MM.1S (cell line): ENCODE measurements around the gene RAB43.

Source experiments
- DNase-seq: peaks from one replicate; pipeline ENCODE4 v3.0.0-alpha.2; 2015
- H2AFZ ChIP-seq: fragments of 300-600 bp; sonication (generic); 2 replicates; pipeline ENCODE4 v1.6.0; 2016; ENCODE audit warnings: antibody characterized with exemption, low read length
- H3F3A ChIP-seq: fragments of 300-600 bp; sonication (generic); 2 replicates; pipeline ENCODE4 v1.6.1; 2016; ENCODE audit warnings: mild to moderate bottlenecking, antibody characterized with exemption, low read length, moderate library complexity, mixed read lengths; ENCODE audit not compliant: insufficient read depth
- H3K27ac ChIP-seq: fragments of 300-600 bp; sonication (generic); 2 replicates; pipeline ENCODE4 v1.5.1; 2016; ENCODE audit warnings: mild to moderate bottlenecking, low read length
- H3K27me3 ChIP-seq: fragments of 300-600 bp; sonication (generic); replicated peaks from 2 replicates; pipeline ENCODE4 v1.6.0; 2016; ENCODE audit warnings: low read length; ENCODE audit not compliant: insufficient read depth
- H3K36me3 ChIP-seq: fragments of 300-600 bp; sonication (generic); replicated peaks from 2 replicates; pipeline ENCODE4 v1.6.1; 2016; ENCODE audit warnings: mild to moderate bottlenecking, low read length, mixed read lengths; ENCODE audit not compliant: insufficient read depth
- H3K4me1 ChIP-seq: fragments of 300-600 bp; sonication (generic); 2 replicates; pipeline ENCODE4 v1.6.1; 2016; ENCODE audit warnings: low read length, mixed read lengths
- H3K4me2 ChIP-seq: fragments of 300-600 bp; sonication (generic); 2 replicates; pipeline ENCODE4 v1.6.0; 2016; ENCODE audit warnings: low read depth, low read length
- H3K4me3 ChIP-seq: fragments of 300-600 bp; sonication (generic); 2 replicates; pipeline ENCODE4 v1.5.1; 2016; ENCODE audit warnings: low read length, mixed read lengths
- H3K79me2 ChIP-seq: fragments of 300-600 bp; sonication (generic); 2 replicates; pipeline ENCODE4 v1.6.1; 2016; ENCODE audit warnings: mixed run types, low read length, mixed read lengths
- H3K9ac ChIP-seq: fragments of 300-600 bp; sonication (generic); 2 replicates; pipeline ENCODE4 v1.6.1; 2016; ENCODE audit warnings: low read length, mixed read lengths
- H3K9me2 ChIP-seq: fragments of 300-600 bp; sonication (generic); replicated peaks from 2 replicates; pipeline ENCODE4 v1.6.1; 2016; ENCODE audit warnings: mild to moderate bottlenecking, low read length, mixed read lengths; ENCODE audit not compliant: insufficient read depth
- H3K9me3 ChIP-seq: fragments of 300-600 bp; sonication (generic); replicated peaks from 2 replicates; pipeline ENCODE4 v1.6.1; 2016; ENCODE audit warnings: mild to moderate bottlenecking, low read length, mixed read lengths; ENCODE audit not compliant: insufficient read depth
- H4K20me1 ChIP-seq: fragments of 300-600 bp; sonication (generic); 2 replicates; pipeline ENCODE4 v1.6.1; 2016; ENCODE audit warnings: mild to moderate bottlenecking, low read length, moderate library complexity, mixed read lengths; ENCODE audit not compliant: insufficient read depth
- CTCF ChIP-seq: fragments of 300-600 bp; sonication (generic); IDR thresholded peaks from 2 replicates; pipeline ENCODE4 v1.5.1; 2016; ENCODE audit warnings: antibody characterized with exemption, low read length, mixed read lengths
- EZH2 ChIP-seq: fragments of 300-600 bp; sonication (generic); optimal IDR thresholded peaks from 2 replicates; pipeline ENCODE3; 2017; ENCODE audit warnings: low read depth, mild to moderate bottlenecking, antibody characterized with exemption, low read length, mixed read lengths
- EZH2phosphoT487 ChIP-seq: fragments of 300-600 bp; sonication (generic); IDR thresholded peaks from 2 replicates; pipeline ENCODE4 v1.6.1; 2018; ENCODE audit warnings: antibody characterized with exemption, low read length

RAB43 gene

GRCh38 chr3:129063841-129064482, 57.6 kb downstream of the RAB43 start:
- no peaks in the 10 kb centered on the region for H4K20me1 ChIP-seq
- TF ChIP-seq EZH2phosphoT487 (no peak), EZH2 (no peak), CTCF (no peak)
- no peaks in the 10 kb centered on the region for H3K9me2 ChIP-seq
- peaks cover 7% of the 10 kb centered on the region; the same call in 1 of the 2 replicates for H3F3A ChIP-seq
- no peak for DNase-seq
- H3K79me2 ChIP-seq = no peaks in the 10 kb centered on the region
- H3K4me1 ChIP-seq = peaks cover 12% of the 10 kb centered on the region
- no peak overlapping the region for H3K4me3 ChIP-seq
- no peaks in the 10 kb centered on the region for H3K27me3 ChIP-seq
- H3K4me2 ChIP-seq = no peak overlapping the region
- H3K9me3 ChIP-seq = no peaks in the 10 kb centered on the region
- no peak overlapping the region for H3K27ac ChIP-seq
- H3K36me3 ChIP-seq = no peaks in the 10 kb centered on the region
- no peak overlapping the region for H2AFZ ChIP-seq
- no peak overlapping the region for H3K9ac ChIP-seq

- no peak overlapping the region for H3K27ac ChIP-seq
- no peaks in the 10 kb centered on the region for H3K9me2 ChIP-seq
- no peak for DNase-seq
- no peak overlapping the region for H2AFZ ChIP-seq
- H3K79me2 ChIP-seq = no peaks in the 10 kb centered on the region
- no peak overlapping the region for H3K4me3 ChIP-seq
- H3K36me3 ChIP-seq = no peaks in the 10 kb centered on the region
- TF ChIP-seq CTCF (no peak), EZH2 (no peak), EZH2phosphoT487 (no peak)
- no peak overlapping the region for H3K9ac ChIP-seq
- no peaks in the 10 kb centered on the region for H4K20me1 ChIP-seq
- H3K4me2 ChIP-seq = no peak overlapping the region
- H3F3A ChIP-seq = peaks cover 9% of the 10 kb centered on the region
- H3K9me3 ChIP-seq = no peaks in the 10 kb centered on the region
- H3K4me1 ChIP-seq = peaks cover 18% of the 10 kb centered on the region
- no peaks in the 10 kb centered on the region for H3K27me3 ChIP-seq
These were observed 58.4 kb downstream of the RAB43 start for GRCh38 chr3:129063091-129063640.

GRCh38 chr3:129061888-129062834, 59.4 kb downstream of the RAB43 start:
- Histone ChIP-seq H3K79me2 (no peaks in the 10 kb centered on the region), H3K4me2 (no peak overlapping the region), H3K4me3 (no peak overlapping the region), H3K4me1 (peaks cover 22% of the 10 kb centered on the region), H3K9me3 (no peaks in the 10 kb centered on the region), H3K36me3 (no peaks in the 10 kb centered on the region), H3K27me3 (no peaks in the 10 kb centered on the region), H4K20me1 (no peaks in the 10 kb centered on the region), H3K27ac (no peak overlapping the region), H3F3A (peaks cover 12% of the 10 kb centered on the region), H3K9ac (no peak overlapping the region), H2AFZ (no peak overlapping the region), H3K9me2 (no peaks in the 10 kb centered on the region)
- TF ChIP-seq EZH2phosphoT487 = no peak
- DNase-seq = no peak
